HCT116 (cell line): ENCODE measurements around the gene ACCSL. TPM values are rescaled to one million over a fixed set of nuclear protein-coding genes. Genes with fewer than 3 reads are reported as not detected.

Experiments
- ATAC-seq: fragments of 200-7000 bp; cut with Tn5 transposase; 2 replicates; pipeline ENCODE4 v1.9.1; 2020; ENCODE audit warnings: mild to moderate bottlenecking, moderate library complexity
- BruUV-seq: library from RNA; stranded (reverse); fragments of 400-500 nt; replicated peaks from 2 replicates; lab custom pipeline; 2021; lab: Mats Ljungman, UMichigan
- CTCF ChIA-PET: fragments of 300-600 bp; sonication (Branson Sonifier 250); formaldehyde crosslinking; loops from one replicate; lab custom pipeline; 2021; ENCODE audit warnings: antibody characterized with exemption; lab: Charles Lee
- POLR2A ChIA-PET: fragments of 300-600, 350-600 bp; sonication (Branson Sonifier 250); formaldehyde crosslinking; loops from one replicate; lab custom pipeline; 2021; ENCODE audit warnings: antibody characterized with exemption; lab: Charles Lee
- RAD21 ChIA-PET, 2 experiments: fragments of 300-600 bp; sonication (Branson Sonifier 250); formaldehyde crosslinking; loops; one replicate each; lab custom pipeline; 2023; ENCODE audit warnings: low total read pairs in 2 of 2; ENCODE audit not compliant: uncharacterized antibody in 2 of 2, unreplicated experiment in 2 of 2, low non-redundant PET in 1 of 2; lab: Charles Lee
- DNase-seq: peaks from one replicate; pipeline ENCODE4 v3.0.0-alpha.2; 2010; ENCODE audit warnings: low read depth, low spot score
- H2AFZ ChIP-seq: fragments of 200-600 bp; shearing (Covaris generic), sonication (generic); 2 replicates; pipeline ENCODE4 v1.6.1; 2017; ENCODE audit warnings: low read depth, mixed run types, mixed read lengths, antibody characterized with exemption, low read length; ENCODE audit not compliant: poor library complexity, severe bottlenecking
- H3K27ac ChIP-seq: 2 replicates; pipeline ENCODE4 v1.5.1; 2012; ENCODE audit warnings: low read depth, low read length
- H3K27me3 ChIP-seq: fragments of 200-600 bp; sonication (generic); 2 replicates; pipeline ENCODE4 v1.6.1; 2016; ENCODE audit warnings: mixed run types, low read length, mixed read lengths; ENCODE audit not compliant: insufficient read depth
- H3K36me3 ChIP-seq, 2 experiments: fragments of 200-500 bp in 1 of 2; fragments of 200-600 bp in 1 of 2; sonication (Bioruptor generic) in 1 of 2; sonication (generic) in 1 of 2; 2 replicates each; pipeline versions ENCODE4 v1.5.1 to v1.6.1; 2014 to 2016; ENCODE audit warnings: low read length in 2 of 2, inconsistent platforms in 1 of 2, mixed read lengths in 1 of 2, mixed run types in 1 of 2; ENCODE audit not compliant: insufficient read depth in 2 of 2, control insufficient read depth in 1 of 2
- H3K4me1 ChIP-seq, 2 experiments: fragments of 200-600 bp in 1 of 2; sonication (generic) in 1 of 2; 2 replicates each; pipeline versions ENCODE4 v1.5.1 to v1.6.1; 2012 to 2017; ENCODE audit warnings: low read length in 2 of 2, inconsistent platforms in 1 of 2, mild to moderate bottlenecking in 1 of 2, mixed read lengths in 1 of 2, mixed run types in 1 of 2, moderate library complexity in 1 of 2; ENCODE audit not compliant: insufficient read depth in 2 of 2, control insufficient read depth in 1 of 2
- H3K4me2 ChIP-seq: fragments of 200-600 bp; sonication (generic); 2 replicates; pipeline ENCODE4 v1.6.1; 2017; ENCODE audit warnings: mixed run types, low read length, mixed read lengths
- H3K4me3 ChIP-seq, 2 experiments: fragments of 200-600 bp in 1 of 2; sonication (generic) in 1 of 2; replicated peaks in 1 of 2; 2 replicates each; pipeline ENCODE4 v1.5.1; 2011 to 2016; ENCODE audit warnings: low read length in 2 of 2, control low read depth in 1 of 2, low read depth in 1 of 2, mild to moderate bottlenecking in 1 of 2, mixed read lengths in 1 of 2, mixed run types in 1 of 2
- H3K79me2 ChIP-seq: fragments of 200-600 bp; sonication (generic); 2 replicates; pipeline ENCODE4 v1.6.1; 2017; ENCODE audit warnings: mild to moderate bottlenecking, mixed run types, low read length, moderate library complexity, mixed read lengths; ENCODE audit not compliant: insufficient read depth
- H3K9ac ChIP-seq: fragments of 200-600 bp; sonication (generic); 2 replicates; pipeline ENCODE4 v1.6.1; 2016; ENCODE audit warnings: low read length, mixed read lengths
- H3K9me2 ChIP-seq: fragments of 200-600 bp; sonication (generic), shearing (Covaris generic); 2 replicates; pipeline ENCODE4 v1.6.1; 2017; ENCODE audit warnings: mixed run types, mild to moderate bottlenecking, moderate library complexity; ENCODE audit not compliant: insufficient read depth
- H3K9me3 ChIP-seq, 2 experiments: fragments of 200-500 bp in 1 of 2; fragments of 200-600 bp in 1 of 2; sonication (Bioruptor generic) in 1 of 2; sonication (generic) in 1 of 2; 2 replicates each; pipeline ENCODE4 v1.6.1; 2014 to 2017; ENCODE audit warnings: low read length in 2 of 2, mixed read lengths in 2 of 2, inconsistent platforms in 1 of 2, low read depth in 1 of 2, mild to moderate bottlenecking in 1 of 2, mixed run types in 1 of 2, moderate library complexity in 1 of 2; ENCODE audit not compliant: control insufficient read depth in 1 of 2, insufficient read depth in 1 of 2
- H4K20me1 ChIP-seq: fragments of 200-600 bp; sonication (generic), shearing (Covaris generic); 2 replicates; pipeline ENCODE4 v1.6.1; 2017; ENCODE audit warnings: mixed run types, mild to moderate bottlenecking, moderate library complexity; ENCODE audit not compliant: insufficient read depth
- CBX3 ChIP-seq: IDR thresholded peaks from 2 replicates; pipeline ENCODE4 v1.6.1; 2012; ENCODE audit warnings: low read depth
- CEBPB ChIP-seq: IDR thresholded peaks from 2 replicates; pipeline ENCODE4 v1.6.1; 2012; ENCODE audit warnings: low read depth
- ELF1 ChIP-seq: IDR thresholded peaks from 2 replicates; pipeline ENCODE4 v1.6.1; 2012; ENCODE audit warnings: low read depth, borderline replicate concordance
- EZH2 ChIP-seq: fragments of 200-600 bp; sonication (generic); IDR thresholded peaks from 2 replicates; pipeline ENCODE4 v1.6.1; 2017; ENCODE audit warnings: antibody characterized with exemption, mixed run types
- EZH2phosphoT487 ChIP-seq: fragments of 200-600 bp; IDR thresholded peaks from 2 replicates; pipeline ENCODE4 v1.6.1; 2018; ENCODE audit warnings: antibody characterized with exemption, borderline replicate concordance
- FOSL1 ChIP-seq: IDR thresholded peaks from 2 replicates; pipeline ENCODE4 v1.6.1; 2012; ENCODE audit warnings: low read depth
- JUND ChIP-seq: IDR thresholded peaks from 2 replicates; pipeline ENCODE4 v1.6.1; 2012
- POLR2A ChIP-seq: IDR thresholded peaks from 2 replicates; pipeline ENCODE4 v1.7.0; 2011; ENCODE audit warnings: borderline replicate concordance; ENCODE audit not compliant: insufficient read depth, insufficient read length; ENCODE audit errors: extremely low read depth
- POLR2AphosphoS5 ChIP-seq: IDR thresholded peaks from 2 replicates; pipeline ENCODE4 v1.6.1; 2011; ENCODE audit warnings: mild to moderate bottlenecking, low read depth, low read length, moderate library complexity
- RAD21 ChIP-seq: IDR thresholded peaks from 2 replicates; pipeline ENCODE4 v1.6.1; 2012; ENCODE audit warnings: low read depth, mild to moderate bottlenecking
- SIN3A ChIP-seq: IDR thresholded peaks from 2 replicates; pipeline ENCODE4 v1.6.1; 2012; ENCODE audit warnings: low read depth
- SRF ChIP-seq: IDR thresholded peaks from 2 replicates; pipeline ENCODE4 v1.6.1; 2012; ENCODE audit warnings: low read depth
- TCF7L2 ChIP-seq: IDR thresholded peaks from 2 replicates; pipeline ENCODE4 v1.7.0; 2011; ENCODE audit warnings: borderline replicate concordance, inconsistent platforms; ENCODE audit not compliant: insufficient read depth, insufficient read length; ENCODE audit errors: extremely low read depth
- YY1 ChIP-seq: IDR thresholded peaks from 2 replicates; pipeline ENCODE4 v1.6.1; 2011; ENCODE audit warnings: low read length, low read depth, moderate library complexity, mild to moderate bottlenecking; ENCODE audit not compliant: insufficient replicate concordance; ENCODE audit errors: extremely low read depth
- ZFX ChIP-seq: fragments of 450-650 bp; IDR thresholded peaks from 2 replicates; pipeline ENCODE4 v1.6.1; 2017
- ZNF274 ChIP-seq: fragments of 200-500 bp; sonication (Bioruptor generic); IDR thresholded peaks from 2 replicates; pipeline ENCODE4 v1.6.1; 2014; ENCODE audit warnings: mild to moderate bottlenecking, low read depth, low read length, inconsistent platforms
- intact Hi-C: fragments of 100-400 bp; cut with micrococcal nuclease; formaldehyde crosslinking; loops from 2 replicates; pipeline ENCODE4 v1.10.0; 2022
- total RNA-seq: library from RNA; stranded (reverse); gene quantifications from one replicate; pipeline ENCODE4 v1.2.1, GENCODE V29; 2021; ENCODE audit not compliant: unreplicated experiment
- TF ChIP-seq, protein P1 (sequence below): IDR thresholded peaks from 2 replicates; pipeline ENCODE4 v1.6.1; 2012
- TF ChIP-seq, protein P2 (sequence below): IDR thresholded peaks from 2 replicates; pipeline ENCODE4 v1.6.1; 2012; ENCODE audit warnings: low read depth
- TF ChIP-seq, protein P3 (sequence below), 3 experiments: fragments of 200-600 bp in 1 of 3; sonication (generic) in 1 of 3; IDR thresholded peaks in 2 of 3; conservative IDR thresholded peaks in 1 of 3; 2 replicates each; pipeline ENCODE4 v1.5.1; 2012 to 2017; ENCODE audit warnings: low read depth in 2 of 3, low read length in 2 of 3, antibody characterized with exemption in 1 of 3, borderline replicate concordance in 1 of 3, control low read depth in 1 of 3, mild to moderate bottlenecking in 1 of 3, mixed read lengths in 1 of 3, mixed run types in 1 of 3, moderate library complexity in 1 of 3; ENCODE audit not compliant: insufficient read depth in 1 of 3
- TF ChIP-seq, protein P4 (sequence below): IDR thresholded peaks from 2 replicates; pipeline ENCODE4 v1.6.1; 2011; ENCODE audit warnings: mild to moderate bottlenecking, low read length, moderate library complexity; ENCODE audit not compliant: insufficient replicate concordance; ENCODE audit errors: extremely low read depth

ACCSL gene
- total RNA-seq, 1 experiment from 2014 or later, result not detected

DNA sequence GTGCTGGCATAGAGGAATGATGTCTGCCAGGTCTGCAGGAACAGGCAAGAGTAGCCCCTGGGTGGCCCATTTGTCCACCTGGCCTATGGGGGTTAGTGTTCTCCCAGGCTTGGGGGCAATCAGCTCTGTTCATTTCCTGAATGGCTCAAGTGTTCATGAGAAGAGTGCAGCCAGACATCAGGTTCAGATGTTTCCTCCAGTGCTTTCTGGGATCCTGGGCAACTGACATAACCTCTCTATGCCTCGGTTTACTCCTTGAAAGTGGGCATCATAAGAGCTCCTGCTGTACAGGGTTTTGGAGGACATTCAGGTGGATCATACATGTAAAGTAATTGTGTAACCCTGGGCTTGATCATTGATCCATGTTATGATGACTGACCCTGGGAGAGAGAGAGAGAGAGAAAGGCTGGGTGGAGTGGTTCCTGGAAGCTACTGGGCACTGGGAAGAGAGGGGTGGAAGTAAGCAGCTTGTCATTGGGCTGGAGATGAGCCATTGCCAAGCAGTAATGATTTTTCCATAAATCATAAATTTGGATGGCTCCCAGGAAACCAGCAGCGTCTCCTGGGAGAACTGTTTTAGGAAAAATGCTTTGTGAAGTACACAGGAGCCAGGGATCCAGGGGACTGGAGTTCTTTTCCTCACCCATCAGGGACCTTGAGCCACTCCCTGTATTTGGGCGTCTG, 30.2 kb upstream of the ACCSL start:
- H3K27ac ChIP-seq, result no peak overlapping the region
- no peaks in the 10 kb centered on the region for H3K27me3 ChIP-seq
- 0 out of 2 replicates have a peak, but pooled peaks have one; percentile 14 for ATAC-seq
- no peaks in the 10 kb centered on the region for H3K79me2 ChIP-seq
- no peak overlapping the region for H2AFZ ChIP-seq
- no peaks in the 10 kb centered on the region for H3K9me3 ChIP-seq
- H3K4me1 ChIP-seq, result peaks cover 9 to 16% of the 10 kb centered on the region in 2 experiments
- H3K9me2 ChIP-seq, result no peaks in the 10 kb centered on the region
- no peaks in the 10 kb centered on the region for H4K20me1 ChIP-seq
- no peak overlapping the region for H3K9ac ChIP-seq
- TF ChIP-seq SRF (no peak), RAD21 (no peak), SIN3A (no peak), YY1 (no peak), EZH2phosphoT487 (no peak), POLR2A (no peak), JUND (no peak), TCF7L2 (no peak), CEBPB (no peak), FOSL1 (no peak), POLR2AphosphoS5 (no peak), EZH2 (no peak), ZNF274 (no peak), ZFX (no peak), ELF1 (no peak), CBX3 (no peak)
- TF ChIP-seq, protein P1, sequence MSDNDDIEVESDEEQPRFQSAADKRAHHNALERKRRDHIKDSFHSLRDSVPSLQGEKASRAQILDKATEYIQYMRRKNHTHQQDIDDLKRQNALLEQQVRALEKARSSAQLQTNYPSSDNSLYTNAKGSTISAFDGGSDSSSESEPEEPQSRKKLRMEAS, result no peak
- TF ChIP-seq, protein P2, sequence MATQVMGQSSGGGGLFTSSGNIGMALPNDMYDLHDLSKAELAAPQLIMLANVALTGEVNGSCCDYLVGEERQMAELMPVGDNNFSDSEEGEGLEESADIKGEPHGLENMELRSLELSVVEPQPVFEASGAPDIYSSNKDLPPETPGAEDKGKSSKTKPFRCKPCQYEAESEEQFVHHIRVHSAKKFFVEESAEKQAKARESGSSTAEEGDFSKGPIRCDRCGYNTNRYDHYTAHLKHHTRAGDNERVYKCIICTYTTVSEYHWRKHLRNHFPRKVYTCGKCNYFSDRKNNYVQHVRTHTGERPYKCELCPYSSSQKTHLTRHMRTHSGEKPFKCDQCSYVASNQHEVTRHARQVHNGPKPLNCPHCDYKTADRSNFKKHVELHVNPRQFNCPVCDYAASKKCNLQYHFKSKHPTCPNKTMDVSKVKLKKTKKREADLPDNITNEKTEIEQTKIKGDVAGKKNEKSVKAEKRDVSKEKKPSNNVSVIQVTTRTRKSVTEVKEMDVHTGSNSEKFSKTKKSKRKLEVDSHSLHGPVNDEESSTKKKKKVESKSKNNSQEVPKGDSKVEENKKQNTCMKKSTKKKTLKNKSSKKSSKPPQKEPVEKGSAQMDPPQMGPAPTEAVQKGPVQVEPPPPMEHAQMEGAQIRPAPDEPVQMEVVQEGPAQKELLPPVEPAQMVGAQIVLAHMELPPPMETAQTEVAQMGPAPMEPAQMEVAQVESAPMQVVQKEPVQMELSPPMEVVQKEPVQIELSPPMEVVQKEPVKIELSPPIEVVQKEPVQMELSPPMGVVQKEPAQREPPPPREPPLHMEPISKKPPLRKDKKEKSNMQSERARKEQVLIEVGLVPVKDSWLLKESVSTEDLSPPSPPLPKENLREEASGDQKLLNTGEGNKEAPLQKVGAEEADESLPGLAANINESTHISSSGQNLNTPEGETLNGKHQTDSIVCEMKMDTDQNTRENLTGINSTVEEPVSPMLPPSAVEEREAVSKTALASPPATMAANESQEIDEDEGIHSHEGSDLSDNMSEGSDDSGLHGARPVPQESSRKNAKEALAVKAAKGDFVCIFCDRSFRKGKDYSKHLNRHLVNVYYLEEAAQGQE, result no peak
- TF ChIP-seq, protein P3, sequence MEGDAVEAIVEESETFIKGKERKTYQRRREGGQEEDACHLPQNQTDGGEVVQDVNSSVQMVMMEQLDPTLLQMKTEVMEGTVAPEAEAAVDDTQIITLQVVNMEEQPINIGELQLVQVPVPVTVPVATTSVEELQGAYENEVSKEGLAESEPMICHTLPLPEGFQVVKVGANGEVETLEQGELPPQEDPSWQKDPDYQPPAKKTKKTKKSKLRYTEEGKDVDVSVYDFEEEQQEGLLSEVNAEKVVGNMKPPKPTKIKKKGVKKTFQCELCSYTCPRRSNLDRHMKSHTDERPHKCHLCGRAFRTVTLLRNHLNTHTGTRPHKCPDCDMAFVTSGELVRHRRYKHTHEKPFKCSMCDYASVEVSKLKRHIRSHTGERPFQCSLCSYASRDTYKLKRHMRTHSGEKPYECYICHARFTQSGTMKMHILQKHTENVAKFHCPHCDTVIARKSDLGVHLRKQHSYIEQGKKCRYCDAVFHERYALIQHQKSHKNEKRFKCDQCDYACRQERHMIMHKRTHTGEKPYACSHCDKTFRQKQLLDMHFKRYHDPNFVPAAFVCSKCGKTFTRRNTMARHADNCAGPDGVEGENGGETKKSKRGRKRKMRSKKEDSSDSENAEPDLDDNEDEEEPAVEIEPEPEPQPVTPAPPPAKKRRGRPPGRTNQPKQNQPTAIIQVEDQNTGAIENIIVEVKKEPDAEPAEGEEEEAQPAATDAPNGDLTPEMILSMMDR (IDR thresholded peaks at IDR 0.05 in 2 of 3, conservative IDR thresholded peaks at IDR 0.05 in 1 of 3; ENCODE audit: borderline replicate concordance in 1 of 3, insufficient read depth in 1 of 3, low read depth in 2 of 3, low read length in 2 of 3), result no peak
- TF ChIP-seq, protein P4, sequence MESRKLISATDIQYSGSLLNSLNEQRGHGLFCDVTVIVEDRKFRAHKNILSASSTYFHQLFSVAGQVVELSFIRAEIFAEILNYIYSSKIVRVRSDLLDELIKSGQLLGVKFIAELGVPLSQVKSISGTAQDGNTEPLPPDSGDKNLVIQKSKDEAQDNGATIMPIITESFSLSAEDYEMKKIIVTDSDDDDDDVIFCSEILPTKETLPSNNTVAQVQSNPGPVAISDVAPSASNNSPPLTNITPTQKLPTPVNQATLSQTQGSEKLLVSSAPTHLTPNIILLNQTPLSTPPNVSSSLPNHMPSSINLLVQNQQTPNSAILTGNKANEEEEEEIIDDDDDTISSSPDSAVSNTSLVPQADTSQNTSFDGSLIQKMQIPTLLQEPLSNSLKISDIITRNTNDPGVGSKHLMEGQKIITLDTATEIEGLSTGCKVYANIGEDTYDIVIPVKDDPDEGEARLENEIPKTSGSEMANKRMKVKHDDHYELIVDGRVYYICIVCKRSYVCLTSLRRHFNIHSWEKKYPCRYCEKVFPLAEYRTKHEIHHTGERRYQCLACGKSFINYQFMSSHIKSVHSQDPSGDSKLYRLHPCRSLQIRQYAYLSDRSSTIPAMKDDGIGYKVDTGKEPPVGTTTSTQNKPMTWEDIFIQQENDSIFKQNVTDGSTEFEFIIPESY, result no peak
- ChIA-PET POLR2A (no interaction called here), RAD21 (no interaction called here), CTCF (no interaction called here)
- BruUV-seq, result no TSS peak
- no peak overlapping the region for H3K4me2 ChIP-seq
- intact Hi-C loops, result no loop called here
- H3K36me3 ChIP-seq, result no peaks in the 10 kb centered on the region
- H3K4me3 ChIP-seq, result no peak overlapping the region
- DNase-seq, result no peak
